Stimulated activated CD4-positive, alpha-beta T cell treated with anti-CD3 and anti-CD28 coated beads, Interleukin-1b, Interleukin-23, amount 100 ng/mL, for 48 hours (primary cell): ENCODE data around the gene SUMO3.

Experiments
- DNase-seq: peaks from one replicate; pipeline ENCODE4 v3.0.0-alpha.2; 2020

Gene SUMO3

GRCh38 chr21:44778094-44778493 lies 39.8 kb downstream of the SUMO3 start:
- DNase-seq = no peak

- DNase-seq = no peak
Measured at GRCh38 chr21:44774972-44775371, 42.9 kb downstream of the SUMO3 start.

- DNase-seq = no peak
Measured at GRCh38 chr21:44773291-44773932, 44.5 kb downstream of the SUMO3 start.

- DNase-seq = no peak
Measured at GRCh38 chr21:44771896-44772525, 45.9 kb downstream of the SUMO3 start.

GRCh38 chr21:44767834-44768831 lies 49.7 kb downstream of the SUMO3 start:
- DNase-seq = no peak

- DNase-seq = no peak
Measured at GRCh38 chr21:44766818-44767354, 51.0 kb downstream of the SUMO3 start.

- DNase-seq = no peak
Measured at GRCh38 chr21:44766014-44766817, 51.6 kb downstream of the SUMO3 start.

GRCh38 chr21:44765231-44766013 lies 52.4 kb downstream of the SUMO3 start:
- DNase-seq = no peak

GRCh38 chr21:44764319-44765230 lies 53.3 kb downstream of the SUMO3 start:
- no peak for DNase-seq

- DNase-seq = no peak
Measured at GRCh38 chr21:44763451-44764318, 54.2 kb downstream of the SUMO3 start.

- DNase-seq = no peak
Measured at GRCh38 chr21:44763050-44763378, 54.8 kb downstream of the SUMO3 start.

- no peak for DNase-seq
Measured at GRCh38 chr21:44762221-44763049, 55.4 kb downstream of the SUMO3 start.

- DNase-seq = no peak
Measured at GRCh38 chr21:44761747-44762208, 56.1 kb downstream of the SUMO3 start.

GRCh38 chr21:44761011-44761729 lies 56.7 kb downstream of the SUMO3 start:
- no peak for DNase-seq

- no peak for DNase-seq
Measured at GRCh38 chr21:44760376-44760775, 57.5 kb downstream of the SUMO3 start.

GRCh38 chr21:44759628-44760285 lies 58.1 kb downstream of the SUMO3 start:
- no peak for DNase-seq
